Fibroblast of mammary gland (primary cell): ENCODE results near the gene PPP1R1B.

Experiments used
- DNase-seq: peaks from one replicate; pipeline ENCODE4 v3.0.0-alpha.2; 2010; ENCODE audit warnings: low read depth
- H3K4me3 ChIP-seq: 2 replicates; pipeline ENCODE4 v1.5.1; 2011; ENCODE audit warnings: low read depth, mild to moderate bottlenecking, low read length, moderate library complexity; ENCODE audit not compliant: control insufficient read depth
- TF ChIP-seq, protein P1 (sequence below): conservative IDR thresholded peaks from 2 replicates; pipeline ENCODE4 v1.5.1; 2011; ENCODE audit warnings: low read depth, low read length, inconsistent platforms; ENCODE audit not compliant: control insufficient read depth, insufficient read depth

PPP1R1B gene

DNA sequence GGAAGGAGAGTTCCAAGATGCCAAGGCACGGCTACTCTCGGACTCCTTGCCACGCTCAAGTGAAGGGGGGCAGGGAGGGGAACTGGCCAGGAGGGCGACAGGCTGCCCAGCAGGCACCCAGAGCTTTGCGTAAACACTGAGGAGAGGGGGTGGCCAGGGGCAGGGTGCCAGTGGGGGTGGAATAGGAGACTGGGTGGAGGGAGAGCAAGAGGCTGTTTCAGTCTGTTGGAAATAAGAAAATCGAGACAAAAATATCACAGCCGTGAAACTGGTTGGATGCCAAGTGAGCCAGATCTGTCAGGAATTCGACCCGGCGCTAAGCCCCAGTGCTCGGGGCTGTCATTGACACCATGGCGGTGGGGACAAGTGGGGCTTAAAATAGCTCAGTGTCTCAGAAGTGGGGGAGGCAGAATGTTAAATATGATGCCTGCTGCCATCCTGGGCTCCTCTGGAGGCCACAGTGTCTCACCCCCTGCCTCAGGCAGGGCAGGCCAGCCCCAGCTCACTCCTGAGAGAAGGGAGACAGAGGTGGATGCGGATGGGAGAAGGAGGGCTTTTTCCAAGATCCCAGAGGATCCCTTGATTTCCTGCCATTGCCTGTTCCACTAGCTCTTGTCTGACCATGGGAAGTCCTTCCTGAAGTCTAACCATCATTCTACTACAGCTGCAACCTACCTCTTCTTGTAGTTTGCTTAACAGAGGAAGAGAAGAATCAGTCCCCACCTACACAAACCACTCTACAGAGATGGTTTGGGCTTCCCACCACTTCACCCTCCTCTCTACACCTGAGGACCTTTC, 51.0 kb downstream of the PPP1R1B start:
- TF ChIP-seq, protein P1, sequence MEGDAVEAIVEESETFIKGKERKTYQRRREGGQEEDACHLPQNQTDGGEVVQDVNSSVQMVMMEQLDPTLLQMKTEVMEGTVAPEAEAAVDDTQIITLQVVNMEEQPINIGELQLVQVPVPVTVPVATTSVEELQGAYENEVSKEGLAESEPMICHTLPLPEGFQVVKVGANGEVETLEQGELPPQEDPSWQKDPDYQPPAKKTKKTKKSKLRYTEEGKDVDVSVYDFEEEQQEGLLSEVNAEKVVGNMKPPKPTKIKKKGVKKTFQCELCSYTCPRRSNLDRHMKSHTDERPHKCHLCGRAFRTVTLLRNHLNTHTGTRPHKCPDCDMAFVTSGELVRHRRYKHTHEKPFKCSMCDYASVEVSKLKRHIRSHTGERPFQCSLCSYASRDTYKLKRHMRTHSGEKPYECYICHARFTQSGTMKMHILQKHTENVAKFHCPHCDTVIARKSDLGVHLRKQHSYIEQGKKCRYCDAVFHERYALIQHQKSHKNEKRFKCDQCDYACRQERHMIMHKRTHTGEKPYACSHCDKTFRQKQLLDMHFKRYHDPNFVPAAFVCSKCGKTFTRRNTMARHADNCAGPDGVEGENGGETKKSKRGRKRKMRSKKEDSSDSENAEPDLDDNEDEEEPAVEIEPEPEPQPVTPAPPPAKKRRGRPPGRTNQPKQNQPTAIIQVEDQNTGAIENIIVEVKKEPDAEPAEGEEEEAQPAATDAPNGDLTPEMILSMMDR, result no peak
- no peak overlapping the region for H3K4me3 ChIP-seq
- DNase-seq, result no peak

DNA sequence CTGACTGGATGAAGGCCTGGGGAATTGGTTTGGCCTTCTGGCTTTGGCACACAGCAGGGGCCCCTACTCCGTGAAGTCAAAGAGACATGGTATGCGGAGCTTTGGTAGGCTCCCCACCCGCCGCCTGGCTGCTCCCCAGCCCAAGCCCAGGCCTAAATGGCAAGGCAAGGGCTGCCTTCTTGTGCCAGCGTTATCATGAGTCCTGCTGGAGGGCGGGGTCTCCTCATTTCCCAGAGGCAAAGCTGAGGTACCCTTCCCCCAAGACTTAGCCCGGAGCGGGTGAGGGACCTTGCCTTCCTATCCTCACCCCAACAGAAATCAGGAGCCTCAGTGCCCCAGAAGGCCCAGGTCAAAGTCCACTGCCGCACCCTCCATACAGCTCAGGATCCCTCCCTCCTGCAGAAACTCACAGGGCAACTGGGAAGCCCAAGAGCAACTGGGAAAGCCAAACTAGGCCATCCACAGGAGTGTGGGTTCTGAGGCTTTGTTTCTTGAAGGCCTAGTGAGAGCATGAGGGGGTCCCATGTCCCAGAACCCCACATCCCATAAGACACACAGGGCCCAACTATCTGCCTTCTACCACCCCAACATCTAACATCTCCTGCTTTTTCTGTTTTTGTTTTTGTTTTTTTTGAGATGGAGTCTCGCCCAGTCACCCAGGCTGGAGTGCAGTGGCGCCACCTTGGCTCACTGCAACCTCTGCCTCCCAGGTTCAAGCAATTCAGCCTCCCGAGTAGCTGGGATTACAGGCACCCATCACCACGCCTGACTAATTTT, 51.8 kb downstream of the PPP1R1B start:
- TF ChIP-seq, protein P1, result no peak
- no peak for DNase-seq

DNA sequence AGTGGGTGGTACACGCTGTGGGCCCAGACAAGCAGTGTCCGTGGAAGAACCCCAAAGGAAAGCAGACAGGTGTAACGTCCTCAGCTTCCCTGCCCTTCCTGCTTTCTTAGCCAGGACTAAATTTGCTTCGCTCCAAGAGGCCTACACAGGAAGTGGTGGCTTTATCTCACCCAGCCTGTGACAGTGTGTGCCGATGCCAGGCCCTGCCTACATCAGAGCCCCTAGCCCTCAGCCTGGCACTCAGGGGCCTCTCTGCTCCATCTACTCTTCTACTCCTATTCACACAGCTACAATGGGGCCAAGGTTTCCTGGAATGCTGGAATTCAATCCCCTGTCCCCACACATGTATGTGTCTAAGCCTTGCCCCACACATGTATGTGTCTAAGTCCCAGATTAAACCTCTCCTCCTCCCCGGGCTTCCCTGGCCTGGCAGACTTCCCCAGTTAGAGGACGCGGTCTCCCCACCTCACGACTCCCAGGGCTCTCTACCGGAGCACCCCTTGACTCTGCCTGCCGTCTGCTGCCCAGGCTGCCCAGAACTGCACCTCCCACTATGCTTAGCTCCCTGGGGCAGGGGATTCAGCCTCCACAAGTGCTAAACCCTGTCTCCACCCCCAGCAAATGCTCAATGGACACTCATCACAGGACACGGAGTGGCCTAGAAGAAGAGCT, 52.9 kb downstream of the PPP1R1B start:
- H3K4me3 ChIP-seq, result no peak overlapping the region
- DNase-seq, result no peak
- TF ChIP-seq, protein P1, result no peak

More for the DNA sequence above, 51.8 kb downstream of the PPP1R1B start:
- H3K4me3 ChIP-seq, result no peak overlapping the region

- TF ChIP-seq, protein P1, result no peak
- no peak overlapping the region for H3K4me3 ChIP-seq
- no peak for DNase-seq
Measured at GRCh38 chr17:39683295-39683939, 56.7 kb downstream of the PPP1R1B start.

DNA sequence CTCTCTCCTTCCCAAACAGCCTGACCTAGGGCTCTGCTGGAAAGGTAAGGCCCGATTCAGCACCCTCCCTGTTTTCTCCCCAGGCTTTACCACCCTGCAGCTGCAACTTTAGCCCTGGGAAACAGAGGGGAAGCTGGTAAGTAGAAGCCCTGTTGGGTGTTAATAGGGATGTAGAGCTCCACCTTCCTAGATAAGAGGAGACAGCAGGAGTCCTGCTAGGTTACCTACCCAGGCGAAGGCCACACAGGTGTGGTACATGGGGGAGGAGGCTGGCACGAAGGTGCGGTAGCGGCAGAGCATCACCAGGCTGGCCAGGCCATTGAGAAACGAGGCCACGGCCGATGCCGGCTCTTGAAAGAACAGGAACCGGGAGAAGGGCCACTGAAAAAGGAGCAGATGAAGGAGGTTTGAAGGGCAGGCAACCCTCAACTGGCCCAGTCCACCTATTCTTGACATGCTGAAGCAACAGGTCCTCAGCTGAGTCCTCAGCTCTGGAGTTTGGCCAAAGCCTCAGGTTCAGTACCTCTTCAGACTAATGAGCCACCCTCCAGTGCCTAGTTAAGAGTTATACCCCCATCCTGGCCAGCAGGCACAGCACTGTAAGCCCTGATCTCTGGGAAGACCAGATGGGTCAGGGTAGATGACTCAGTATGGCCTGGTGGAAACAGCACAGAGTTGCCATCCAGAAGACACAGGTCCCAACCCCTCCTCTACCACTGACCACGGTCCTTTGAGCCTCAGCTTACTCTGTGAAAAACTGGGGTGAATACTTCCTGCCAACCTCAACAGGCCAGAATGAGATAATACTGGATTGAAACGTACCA, 57.8 kb downstream of the PPP1R1B start:
- no peak for DNase-seq
- H3K4me3 ChIP-seq, result no peak overlapping the region
- TF ChIP-seq, protein P1, result no peak
